WTC11 (cell line): Measurements from ENCODE around the gene UMODL1. TPM values are rescaled to one million over a fixed set of nuclear protein-coding genes. Genes with fewer than 3 reads are reported as not detected.

ENCODE experiments used
- ATAC-seq: fragments of 200-7000 bp; cut with Tn5 transposase; 2 replicates; pipeline ENCODE4 v1.10.0; 2021; ENCODE audit warnings: mild to moderate bottlenecking, moderate library complexity
- CTCF ChIA-PET: fragments of 300-600 bp; sonication (Branson Sonifier 250); formaldehyde crosslinking; loops from one replicate; lab custom pipeline; 2021; ENCODE audit warnings: antibody characterized with exemption; lab: Charles Lee
- POLR2A ChIA-PET: fragments of 350-600 bp; sonication (Branson Sonifier 250); formaldehyde crosslinking; loops from one replicate; lab custom pipeline; 2021; ENCODE audit warnings: antibody characterized with exemption; lab: Charles Lee
- DNase-seq: peaks from one replicate; pipeline ENCODE4 v3.0.0; 2021; ENCODE audit warnings: low spot score
- H3K27ac Mint-ChIP-seq: 2 replicates; pipeline ENCODE4 v1.8.0; 2021; ENCODE audit warnings: mixed read lengths
- H3K27me3 Mint-ChIP-seq: 2 replicates; pipeline ENCODE4 v1.8.0; 2021; ENCODE audit warnings: low read depth, mild to moderate bottlenecking, moderate library complexity, mixed read lengths
- H3K36me3 Mint-ChIP-seq: 2 replicates; pipeline ENCODE4 v1.8.0; 2021; ENCODE audit warnings: mixed read lengths
- H3K4me1 Mint-ChIP-seq: 2 replicates; pipeline ENCODE4 v1.8.0; 2022; ENCODE audit warnings: mixed read lengths
- H3K4me3 Mint-ChIP-seq: 2 replicates; pipeline ENCODE4 v1.8.0; 2021; ENCODE audit warnings: mild to moderate bottlenecking, moderate library complexity, mixed read lengths
- H3K9me3 Mint-ChIP-seq: 2 replicates; pipeline ENCODE4 v1.8.0; 2021; ENCODE audit warnings: mixed read lengths
- ELF4 ChIP-seq: sonication (generic); formaldehyde crosslinking; IDR thresholded peaks from 2 replicates; pipeline ENCODE4 v1.8.1; 2022; ENCODE audit warnings: low read depth, mild to moderate bottlenecking, moderate library complexity, missing genetic modification reagents
- ESRRA ChIP-seq: sonication (generic); formaldehyde crosslinking; IDR thresholded peaks from 2 replicates; pipeline ENCODE4 v1.8.1; 2022; ENCODE audit warnings: mild to moderate bottlenecking, missing genetic modification reagents, borderline replicate concordance
- ETV6 ChIP-seq: sonication (generic); formaldehyde crosslinking; IDR thresholded peaks from 2 replicates; pipeline ENCODE4 v1.8.1; 2022; ENCODE audit warnings: mild to moderate bottlenecking, missing genetic modification reagents
- GABPB1 ChIP-seq: sonication (generic); formaldehyde crosslinking; IDR thresholded peaks from 2 replicates; pipeline ENCODE4 v1.8.1; 2023; ENCODE audit warnings: mild to moderate bottlenecking, missing genetic modification reagents
- HMGA2 ChIP-seq: fragments of 250-450 bp; sonication (Bioruptor Pico); IDR thresholded peaks from 2 replicates; pipeline ENCODE4 v1.4.0; 2021; ENCODE audit warnings: mild to moderate bottlenecking, moderate library complexity
- IRF2 ChIP-seq: sonication (generic); formaldehyde crosslinking; IDR thresholded peaks from 2 replicates; pipeline ENCODE4 v1.8.0; 2022; ENCODE audit warnings: low read depth, missing genetic modification reagents, borderline replicate concordance
- NFATC4 ChIP-seq: fragments of 250-450 bp; sonication (Bioruptor Pico); IDR thresholded peaks from 2 replicates; pipeline ENCODE4 v1.9.0; 2021; ENCODE audit warnings: mild to moderate bottlenecking
- NR3C1 ChIP-seq: sonication (generic); formaldehyde crosslinking; conservative IDR thresholded peaks from 2 replicates; pipeline ENCODE4 v1.8.1; 2023; ENCODE audit warnings: low read depth, mild to moderate bottlenecking, missing genetic modification reagents
- OVOL2 ChIP-seq: fragments of 250-450 bp; sonication (Bioruptor Pico); IDR thresholded peaks from 2 replicates; pipeline ENCODE4 v1.9.0; 2021; ENCODE audit warnings: mild to moderate bottlenecking, borderline replicate concordance
- PRRX2 ChIP-seq: fragments of 250-450 bp; sonication (Bioruptor Pico); IDR thresholded peaks from 2 replicates; pipeline ENCODE4 v1.8.0; 2021; ENCODE audit warnings: mild to moderate bottlenecking
- RORB ChIP-seq: fragments of 250-450 bp; sonication (Bioruptor Pico); IDR thresholded peaks from 2 replicates; pipeline ENCODE4 v1.9.0; 2021; ENCODE audit warnings: mild to moderate bottlenecking
- ZNF138 ChIP-seq: sonication (generic); formaldehyde crosslinking; conservative IDR thresholded peaks from 2 replicates; pipeline ENCODE4 v1.8.1; 2022; ENCODE audit warnings: mild to moderate bottlenecking, moderate library complexity, missing genetic modification reagents
- ZNF232 ChIP-seq: sonication (generic); formaldehyde crosslinking; IDR thresholded peaks from 2 replicates; pipeline ENCODE4 v1.8.0; 2022; ENCODE audit warnings: mild to moderate bottlenecking, missing genetic modification reagents
- ZNF671 ChIP-seq: fragments of 250-450 bp; sonication (Bioruptor Pico); IDR thresholded peaks from 2 replicates; pipeline ENCODE4 v1.8.0; 2021; ENCODE audit warnings: mild to moderate bottlenecking
- total RNA-seq: library from RNA; stranded (reverse); gene quantifications from 3 replicates; pipeline ENCODE4 v1.2.3, GENCODE V29; 2021
- TF ChIP-seq, protein P1 (sequence below): fragments of 250-450 bp; sonication (Bioruptor Pico); IDR thresholded peaks from 2 replicates; pipeline ENCODE4 v1.9.0; 2021; ENCODE audit warnings: mild to moderate bottlenecking
- TF ChIP-seq, protein P2 (sequence below): sonication (generic); formaldehyde crosslinking; conservative IDR thresholded peaks from 2 replicates; pipeline ENCODE4 v1.8.1; 2023; ENCODE audit warnings: mild to moderate bottlenecking, low read depth, missing genetic modification reagents, moderate library complexity
- TF ChIP-seq, protein P3 (sequence below): fragments of 250-450 bp; sonication (Bioruptor Pico); conservative IDR thresholded peaks from 2 replicates; pipeline ENCODE4 v1.9.0; 2021; ENCODE audit warnings: mild to moderate bottlenecking
- TF ChIP-seq, protein P4 (sequence below): fragments of 250-450 bp; sonication (Bioruptor Pico); IDR thresholded peaks from 2 replicates; pipeline ENCODE4 v1.9.0; 2021; ENCODE audit warnings: moderate library complexity, mild to moderate bottlenecking, inconsistent platforms, borderline replicate concordance
- TF ChIP-seq, protein P5 (sequence below): sonication (generic); formaldehyde crosslinking; IDR thresholded peaks from 2 replicates; pipeline ENCODE4 v1.8.0; 2022; ENCODE audit warnings: missing genetic modification reagents

Gene UMODL1
- total RNA-seq, 1 experiment from 2014 or later, result not detected

DNA sequence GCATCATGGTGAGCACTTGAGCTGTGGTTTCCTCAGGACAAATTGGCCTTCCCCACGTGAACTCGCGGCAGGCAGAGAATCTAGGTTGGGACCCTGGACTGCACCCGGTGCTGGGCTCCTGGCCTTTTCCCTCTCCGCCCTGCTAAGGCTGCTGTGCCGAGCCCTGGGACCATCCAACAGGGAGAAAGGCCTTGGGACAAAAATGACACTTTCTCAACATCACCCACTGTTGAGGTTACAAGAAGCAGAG, 9.2 kb upstream of the UMODL1 start:
- Mint-ChIP-seq H3K4me1 (peaks cover 40% of the 10 kb centered on the region), H3K9me3 (no peaks in the 10 kb centered on the region), H3K27me3 (no peaks in the 10 kb centered on the region), H3K36me3 (no peaks in the 10 kb centered on the region), H3K4me3 (no peak overlapping the region), H3K27ac (no peak overlapping the region)
- CTCF ChIA-PET, result no interaction called here
- POLR2A ChIA-PET, result no interaction called here
- DNase-seq, result no peak
- TF ChIP-seq, protein P1, sequence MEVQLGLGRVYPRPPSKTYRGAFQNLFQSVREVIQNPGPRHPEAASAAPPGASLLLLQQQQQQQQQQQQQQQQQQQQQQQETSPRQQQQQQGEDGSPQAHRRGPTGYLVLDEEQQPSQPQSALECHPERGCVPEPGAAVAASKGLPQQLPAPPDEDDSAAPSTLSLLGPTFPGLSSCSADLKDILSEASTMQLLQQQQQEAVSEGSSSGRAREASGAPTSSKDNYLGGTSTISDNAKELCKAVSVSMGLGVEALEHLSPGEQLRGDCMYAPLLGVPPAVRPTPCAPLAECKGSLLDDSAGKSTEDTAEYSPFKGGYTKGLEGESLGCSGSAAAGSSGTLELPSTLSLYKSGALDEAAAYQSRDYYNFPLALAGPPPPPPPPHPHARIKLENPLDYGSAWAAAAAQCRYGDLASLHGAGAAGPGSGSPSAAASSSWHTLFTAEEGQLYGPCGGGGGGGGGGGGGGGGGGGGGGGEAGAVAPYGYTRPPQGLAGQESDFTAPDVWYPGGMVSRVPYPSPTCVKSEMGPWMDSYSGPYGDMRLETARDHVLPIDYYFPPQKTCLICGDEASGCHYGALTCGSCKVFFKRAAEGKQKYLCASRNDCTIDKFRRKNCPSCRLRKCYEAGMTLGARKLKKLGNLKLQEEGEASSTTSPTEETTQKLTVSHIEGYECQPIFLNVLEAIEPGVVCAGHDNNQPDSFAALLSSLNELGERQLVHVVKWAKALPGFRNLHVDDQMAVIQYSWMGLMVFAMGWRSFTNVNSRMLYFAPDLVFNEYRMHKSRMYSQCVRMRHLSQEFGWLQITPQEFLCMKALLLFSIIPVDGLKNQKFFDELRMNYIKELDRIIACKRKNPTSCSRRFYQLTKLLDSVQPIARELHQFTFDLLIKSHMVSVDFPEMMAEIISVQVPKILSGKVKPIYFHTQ (CRISPR knock-in tag), result no peak
- TF ChIP-seq ELF4 (CRISPR knock-in tag), result no peak
- TF ChIP-seq ZNF671, result no peak
- TF ChIP-seq HMGA2 (CRISPR knock-in tag), result no peak
- no peak for TF ChIP-seq ZNF232 (CRISPR knock-in tag)
- no peak for TF ChIP-seq NR3C1
- no peak for ATAC-seq

DNA sequence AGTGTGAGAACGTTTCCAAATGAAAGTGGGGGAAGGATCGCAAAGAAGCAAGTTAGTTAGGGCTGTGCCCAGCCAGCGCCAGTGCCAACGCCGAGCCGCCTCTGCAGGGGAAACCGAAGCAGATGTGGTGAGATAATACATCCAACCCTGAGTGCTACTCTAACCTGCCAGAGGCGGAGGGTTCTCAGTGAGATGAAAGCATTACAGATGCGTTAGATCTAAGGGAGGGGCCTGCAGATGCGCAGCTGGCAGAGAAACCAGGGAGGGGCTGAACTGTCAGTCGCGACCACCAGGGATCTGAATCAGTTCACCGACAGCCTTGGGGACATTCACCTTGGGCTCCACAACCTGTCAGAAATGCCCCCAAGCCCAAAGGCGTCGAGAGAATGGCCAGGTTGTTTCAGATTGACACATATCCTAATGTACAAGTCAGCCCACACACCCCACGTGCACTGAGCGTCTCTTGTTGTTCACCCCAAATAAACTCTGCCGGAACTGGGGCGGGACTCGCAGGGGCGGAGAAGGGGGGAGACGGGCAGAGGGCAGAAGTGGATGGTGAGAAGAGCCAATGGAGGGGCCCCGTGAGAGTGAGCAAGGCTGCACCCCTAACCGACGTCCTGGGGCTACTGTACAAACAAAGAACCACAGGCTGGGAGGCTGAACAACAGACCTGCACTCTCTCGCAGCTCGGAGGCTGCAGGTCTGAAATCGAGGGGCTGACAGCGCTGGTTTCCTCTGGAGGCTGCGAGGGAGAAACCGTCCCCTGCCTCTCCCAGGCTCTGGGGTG, 8.7 kb upstream of the UMODL1 start:
- no peaks in the 10 kb centered on the region for H3K9me3 Mint-ChIP-seq
- no peaks in the 10 kb centered on the region for H3K27me3 Mint-ChIP-seq
- no peak overlapping the region for H3K27ac Mint-ChIP-seq
- POLR2A ChIA-PET, result no interaction called here
- no peak for TF ChIP-seq IRF2 (CRISPR knock-in tag)
- no peak for TF ChIP-seq GABPB1 (CRISPR knock-in tag)
- no peak for TF ChIP-seq ZNF671
- no peak for TF ChIP-seq PRRX2 (CRISPR knock-in tag)
- TF ChIP-seq, protein P2, sequence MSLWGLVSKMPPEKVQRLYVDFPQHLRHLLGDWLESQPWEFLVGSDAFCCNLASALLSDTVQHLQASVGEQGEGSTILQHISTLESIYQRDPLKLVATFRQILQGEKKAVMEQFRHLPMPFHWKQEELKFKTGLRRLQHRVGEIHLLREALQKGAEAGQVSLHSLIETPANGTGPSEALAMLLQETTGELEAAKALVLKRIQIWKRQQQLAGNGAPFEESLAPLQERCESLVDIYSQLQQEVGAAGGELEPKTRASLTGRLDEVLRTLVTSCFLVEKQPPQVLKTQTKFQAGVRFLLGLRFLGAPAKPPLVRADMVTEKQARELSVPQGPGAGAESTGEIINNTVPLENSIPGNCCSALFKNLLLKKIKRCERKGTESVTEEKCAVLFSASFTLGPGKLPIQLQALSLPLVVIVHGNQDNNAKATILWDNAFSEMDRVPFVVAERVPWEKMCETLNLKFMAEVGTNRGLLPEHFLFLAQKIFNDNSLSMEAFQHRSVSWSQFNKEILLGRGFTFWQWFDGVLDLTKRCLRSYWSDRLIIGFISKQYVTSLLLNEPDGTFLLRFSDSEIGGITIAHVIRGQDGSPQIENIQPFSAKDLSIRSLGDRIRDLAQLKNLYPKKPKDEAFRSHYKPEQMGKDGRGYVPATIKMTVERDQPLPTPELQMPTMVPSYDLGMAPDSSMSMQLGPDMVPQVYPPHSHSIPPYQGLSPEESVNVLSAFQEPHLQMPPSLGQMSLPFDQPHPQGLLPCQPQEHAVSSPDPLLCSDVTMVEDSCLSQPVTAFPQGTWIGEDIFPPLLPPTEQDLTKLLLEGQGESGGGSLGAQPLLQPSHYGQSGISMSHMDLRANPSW (CRISPR knock-in tag), result no peak
- TF ChIP-seq RORB (CRISPR knock-in tag), result no peak
- TF ChIP-seq, protein P3, sequence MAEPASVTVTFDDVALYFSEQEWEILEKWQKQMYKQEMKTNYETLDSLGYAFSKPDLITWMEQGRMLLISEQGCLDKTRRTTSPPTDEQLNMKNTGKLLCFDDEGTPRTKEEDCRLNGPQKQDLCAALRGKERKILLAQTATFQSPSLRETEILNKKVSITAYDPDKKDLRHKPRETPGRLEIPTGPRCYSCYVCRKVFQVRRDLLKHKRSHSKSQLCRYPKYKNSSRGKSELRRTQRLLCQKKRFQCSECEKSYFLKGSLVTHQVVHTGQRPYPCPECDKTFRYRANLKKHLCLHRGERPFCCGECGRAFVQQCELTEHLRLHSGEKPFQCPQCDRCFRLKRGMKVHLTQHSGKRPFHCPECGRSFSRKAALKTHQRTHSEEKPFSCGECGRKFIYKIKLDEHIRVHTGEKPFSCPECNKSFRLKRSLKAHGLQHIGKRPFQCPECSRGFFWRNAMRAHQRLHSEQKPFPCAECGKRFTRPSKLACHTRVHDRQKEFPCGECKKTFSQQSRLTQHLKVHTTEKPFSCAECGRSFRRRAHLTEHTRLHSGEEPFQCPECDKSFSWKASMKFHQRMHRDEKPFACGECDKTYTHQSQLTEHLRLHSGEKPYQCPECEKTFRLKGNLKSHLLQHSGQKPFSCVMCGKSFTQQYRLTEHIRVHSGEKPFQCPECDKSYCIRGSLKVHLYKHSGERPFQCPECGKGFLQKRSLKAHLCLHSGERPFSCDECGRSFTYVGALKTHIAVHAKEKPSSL (CRISPR knock-in tag), result no peak
- TF ChIP-seq, protein P4, sequence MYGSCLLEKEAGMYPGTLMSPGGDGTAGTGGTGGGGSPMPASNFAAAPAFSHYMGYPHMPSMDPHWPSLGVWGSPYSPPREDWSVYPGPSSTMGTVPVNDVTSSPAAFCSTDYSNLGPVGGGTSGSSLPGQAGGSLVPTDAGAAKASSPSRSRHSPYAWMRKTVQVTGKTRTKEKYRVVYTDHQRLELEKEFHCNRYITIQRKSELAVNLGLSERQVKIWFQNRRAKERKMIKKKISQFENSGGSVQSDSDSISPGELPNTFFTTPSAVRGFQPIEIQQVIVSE (CRISPR knock-in tag), result no peak
- TF ChIP-seq, protein P5, sequence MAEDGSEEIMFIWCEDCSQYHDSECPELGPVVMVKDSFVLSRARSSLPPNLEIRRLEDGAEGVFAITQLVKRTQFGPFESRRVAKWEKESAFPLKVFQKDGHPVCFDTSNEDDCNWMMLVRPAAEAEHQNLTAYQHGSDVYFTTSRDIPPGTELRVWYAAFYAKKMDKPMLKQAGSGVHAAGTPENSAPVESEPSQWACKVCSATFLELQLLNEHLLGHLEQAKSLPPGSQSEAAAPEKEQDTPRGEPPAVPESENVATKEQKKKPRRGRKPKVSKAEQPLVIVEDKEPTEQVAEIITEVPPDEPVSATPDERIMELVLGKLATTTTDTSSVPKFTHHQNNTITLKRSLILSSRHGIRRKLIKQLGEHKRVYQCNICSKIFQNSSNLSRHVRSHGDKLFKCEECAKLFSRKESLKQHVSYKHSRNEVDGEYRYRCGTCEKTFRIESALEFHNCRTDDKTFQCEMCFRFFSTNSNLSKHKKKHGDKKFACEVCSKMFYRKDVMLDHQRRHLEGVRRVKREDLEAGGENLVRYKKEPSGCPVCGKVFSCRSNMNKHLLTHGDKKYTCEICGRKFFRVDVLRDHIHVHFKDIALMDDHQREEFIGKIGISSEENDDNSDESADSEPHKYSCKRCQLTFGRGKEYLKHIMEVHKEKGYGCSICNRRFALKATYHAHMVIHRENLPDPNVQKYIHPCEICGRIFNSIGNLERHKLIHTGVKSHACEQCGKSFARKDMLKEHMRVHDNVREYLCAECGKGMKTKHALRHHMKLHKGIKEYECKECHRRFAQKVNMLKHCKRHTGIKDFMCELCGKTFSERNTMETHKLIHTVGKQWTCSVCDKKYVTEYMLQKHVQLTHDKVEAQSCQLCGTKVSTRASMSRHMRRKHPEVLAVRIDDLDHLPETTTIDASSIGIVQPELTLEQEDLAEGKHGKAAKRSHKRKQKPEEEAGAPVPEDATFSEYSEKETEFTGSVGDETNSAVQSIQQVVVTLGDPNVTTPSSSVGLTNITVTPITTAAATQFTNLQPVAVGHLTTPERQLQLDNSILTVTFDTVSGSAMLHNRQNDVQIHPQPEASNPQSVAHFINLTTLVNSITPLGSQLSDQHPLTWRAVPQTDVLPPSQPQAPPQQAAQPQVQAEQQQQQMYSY, result no peak
- TF ChIP-seq ZNF138 (CRISPR knock-in tag), result no peak
- TF ChIP-seq NFATC4 (CRISPR knock-in tag), result no peak
- no peak for TF ChIP-seq ESRRA (CRISPR knock-in tag)
- TF ChIP-seq OVOL2, result no peak
- no peak for TF ChIP-seq ETV6
- CTCF ChIA-PET, result interaction anchor here (1.3 to 2.1 kb wide), 2 partner anchors 11 to 450 kb away, joined by 4 to 7 read pairs; no protein-coding TSS in a partner anchor
- no peak for DNase-seq
- ATAC-seq, result peak; percentile 45; the same call in 1 of the 2 replicates
- no peaks in the 10 kb centered on the region for H3K36me3 Mint-ChIP-seq
- H3K4me1 Mint-ChIP-seq, result peaks cover 34% of the 10 kb centered on the region
- no peak overlapping the region for H3K4me3 Mint-ChIP-seq
